Measurements from ENCODE around the gene DNAJC25. TPM values are rescaled to one million over a fixed set of nuclear protein-coding genes. Genes with fewer than 3 reads are reported as not detected.

The DNAJC25 gene
- total and polyA plus RNA-seq, 2 of the 13 experiments (the other 11 are each of a cell fraction or from before 2014, with no cell fraction given): 5.7 to 10.2 TPM

DNA sequence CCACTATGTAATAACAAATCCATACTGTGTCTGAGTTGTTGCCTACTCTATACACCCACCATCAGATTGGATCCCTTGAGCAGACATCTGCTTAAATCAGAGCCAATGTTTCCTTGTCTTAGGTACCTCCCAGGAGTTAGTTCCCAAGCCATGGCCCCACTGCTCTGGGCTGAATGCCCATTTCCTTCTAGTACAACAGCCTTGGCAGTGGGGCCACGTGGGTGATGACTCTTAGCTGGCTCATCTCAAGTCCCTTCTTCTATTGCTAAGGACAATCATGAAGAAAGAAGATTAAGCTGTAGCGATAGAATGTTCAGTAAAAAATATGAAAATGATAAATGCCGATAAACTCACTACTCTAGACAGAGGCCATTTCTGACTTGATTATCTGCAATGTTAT lies 48.2 kb upstream of the DNAJC25 start:
- ChIA-PET POLR2A (no interaction called here), CTCF (ENCODE audit: low intra/inter-chr PET ratio, low total read pairs) (no interaction called here)
- FAIRE-seq: no peak
- no peak overlapping the region for H3K4me3 ChIP-seq (replicated peaks in 1 of 3; ENCODE audit: insufficient read depth in 1 of 3, low read depth in 2 of 3, low read length in 3 of 3)
- no peak overlapping the region for H3K27ac ChIP-seq (ENCODE audit: extremely low read length, insufficient read depth, low read length)
- no peak overlapping the region for H2AFZ ChIP-seq (ENCODE audit: low read length)
- BruUV-seq (replicated peaks): no TSS peak
- H3K27me3 ChIP-seq (ENCODE audit: control insufficient read depth in 1 of 2, insufficient read depth in 2 of 2, low read length in 2 of 2): no peaks in the 10 kb centered on the region
- 0 out of 5 replicates have a peak, but pooled peaks cover 0 to 1% of the 10 kb centered on the region in 2 experiments for H3K36me3 ChIP-seq (replicated peaks in 1 of 2; ENCODE audit: control insufficient read depth in 1 of 2, insufficient read depth in 2 of 2, low read length in 2 of 2)
- no peak for DNase-seq (ENCODE audit: low spot score)
- H3K9ac ChIP-seq (ENCODE audit: insufficient read depth, low read depth, low read length): no peak overlapping the region
- H4K20me1 ChIP-seq (ENCODE audit: insufficient read depth, low read length): no peaks in the 10 kb centered on the region
- no peaks in the 10 kb centered on the region for H3K9me3 ChIP-seq (ENCODE audit: low read length)
- in situ Hi-C loops (cut with HindIII; ENCODE audit: extremely low pct_ligation_motif_present, low pct_unique_long_range_greater_than_20kb): no loop called here
- intact Hi-C loops (cut with micrococcal nuclease; ENCODE audit: unreplicated experiment): no loop called here
- H3K4me1 ChIP-seq (ENCODE audit: insufficient read depth, low read length): no peaks in the 10 kb centered on the region
- no peak for TF ChIP-seq SMARCC2 (IDR thresholded peaks at IDR 0.05)
- no peak for TF ChIP-seq ISL2 (CRISPR knock-in tag; IDR thresholded peaks at IDR 0.05)
- TF ChIP-seq ELF1 (CRISPR knock-in tag; IDR thresholded peaks at IDR 0.05): no peak
- no peak for TF ChIP-seq NR3C1 (CRISPR knock-in tag; IDR thresholded peaks at IDR 0.05)
- TF ChIP-seq, protein P1, sequence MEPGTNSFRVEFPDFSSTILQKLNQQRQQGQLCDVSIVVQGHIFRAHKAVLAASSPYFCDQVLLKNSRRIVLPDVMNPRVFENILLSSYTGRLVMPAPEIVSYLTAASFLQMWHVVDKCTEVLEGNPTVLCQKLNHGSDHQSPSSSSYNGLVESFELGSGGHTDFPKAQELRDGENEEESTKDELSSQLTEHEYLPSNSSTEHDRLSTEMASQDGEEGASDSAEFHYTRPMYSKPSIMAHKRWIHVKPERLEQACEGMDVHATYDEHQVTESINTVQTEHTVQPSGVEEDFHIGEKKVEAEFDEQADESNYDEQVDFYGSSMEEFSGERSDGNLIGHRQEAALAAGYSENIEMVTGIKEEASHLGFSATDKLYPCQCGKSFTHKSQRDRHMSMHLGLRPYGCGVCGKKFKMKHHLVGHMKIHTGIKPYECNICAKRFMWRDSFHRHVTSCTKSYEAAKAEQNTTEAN (CRISPR knock-in tag; conservative IDR thresholded peaks at IDR 0.05): no peak
- no peak for TF ChIP-seq ZNF256 (CRISPR knock-in tag; conservative IDR thresholded peaks at IDR 0.05)
- TF ChIP-seq, protein P2, sequence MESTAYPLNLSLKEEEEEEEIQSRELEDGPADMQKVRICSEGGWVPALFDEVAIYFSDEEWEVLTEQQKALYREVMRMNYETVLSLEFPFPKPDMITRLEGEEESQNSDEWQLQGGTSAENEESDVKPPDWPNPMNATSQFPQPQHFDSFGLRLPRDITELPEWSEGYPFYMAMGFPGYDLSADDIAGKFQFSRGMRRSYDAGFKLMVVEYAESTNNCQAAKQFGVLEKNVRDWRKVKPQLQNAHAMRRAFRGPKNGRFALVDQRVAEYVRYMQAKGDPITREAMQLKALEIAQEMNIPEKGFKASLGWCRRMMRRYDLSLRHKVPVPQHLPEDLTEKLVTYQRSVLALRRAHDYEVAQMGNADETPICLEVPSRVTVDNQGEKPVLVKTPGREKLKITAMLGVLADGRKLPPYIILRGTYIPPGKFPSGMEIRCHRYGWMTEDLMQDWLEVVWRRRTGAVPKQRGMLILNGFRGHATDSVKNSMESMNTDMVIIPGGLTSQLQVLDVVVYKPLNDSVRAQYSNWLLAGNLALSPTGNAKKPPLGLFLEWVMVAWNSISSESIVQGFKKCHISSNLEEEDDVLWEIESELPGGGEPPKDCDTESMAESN (CRISPR knock-in tag; conservative IDR thresholded peaks at IDR 0.05): no peak
- TF ChIP-seq, protein P3, sequence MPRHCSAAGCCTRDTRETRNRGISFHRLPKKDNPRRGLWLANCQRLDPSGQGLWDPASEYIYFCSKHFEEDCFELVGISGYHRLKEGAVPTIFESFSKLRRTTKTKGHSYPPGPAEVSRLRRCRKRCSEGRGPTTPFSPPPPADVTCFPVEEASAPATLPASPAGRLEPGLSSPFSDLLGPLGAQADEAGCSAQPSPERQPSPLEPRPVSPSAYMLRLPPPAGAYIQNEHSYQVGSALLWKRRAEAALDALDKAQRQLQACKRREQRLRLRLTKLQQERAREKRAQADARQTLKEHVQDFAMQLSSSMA (CRISPR knock-in tag; IDR thresholded peaks at IDR 0.05): no peak
- TF ChIP-seq, protein P4, sequence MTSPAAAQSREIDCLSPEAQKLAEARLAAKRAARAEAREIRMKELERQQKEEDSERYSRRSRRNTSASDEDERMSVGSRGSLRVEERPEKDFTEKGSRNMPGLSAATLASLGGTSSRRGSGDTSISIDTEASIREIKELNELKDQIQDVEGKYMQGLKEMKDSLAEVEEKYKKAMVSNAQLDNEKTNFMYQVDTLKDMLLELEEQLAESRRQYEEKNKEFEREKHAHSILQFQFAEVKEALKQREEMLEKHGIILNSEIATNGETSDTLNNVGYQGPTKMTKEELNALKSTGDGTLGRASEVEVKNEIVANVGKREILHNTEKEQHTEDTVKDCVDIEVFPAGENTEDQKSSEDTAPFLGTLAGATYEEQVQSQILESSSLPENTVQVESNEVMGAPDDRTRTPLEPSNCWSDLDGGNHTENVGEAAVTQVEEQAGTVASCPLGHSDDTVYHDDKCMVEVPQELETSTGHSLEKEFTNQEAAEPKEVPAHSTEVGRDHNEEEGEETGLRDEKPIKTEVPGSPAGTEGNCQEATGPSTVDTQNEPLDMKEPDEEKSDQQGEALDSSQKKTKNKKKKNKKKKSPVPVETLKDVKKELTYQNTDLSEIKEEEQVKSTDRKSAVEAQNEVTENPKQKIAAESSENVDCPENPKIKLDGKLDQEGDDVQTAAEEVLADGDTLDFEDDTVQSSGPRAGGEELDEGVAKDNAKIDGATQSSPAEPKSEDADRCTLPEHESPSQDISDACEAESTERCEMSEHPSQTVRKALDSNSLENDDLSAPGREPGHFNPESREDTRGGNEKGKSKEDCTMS (CRISPR knock-in tag; conservative IDR thresholded peaks at IDR 0.05): no peak
- TF ChIP-seq ETV5 (CRISPR knock-in tag; IDR thresholded peaks at IDR 0.05; ENCODE audit: borderline replicate concordance): no peak
- no peak for TF ChIP-seq PRMT3 (CRISPR knock-in tag; IDR thresholded peaks at IDR 0.05; ENCODE audit: borderline replicate concordance, low read depth)
- TF ChIP-seq RFX5 (IDR thresholded peaks at IDR 0.05; ENCODE audit: low read depth, low read length): no peak
- TF ChIP-seq CENPT (CRISPR knock-in tag; IDR thresholded peaks at IDR 0.05; ENCODE audit: low read depth): no peak
- TF ChIP-seq MAF1 (CRISPR knock-in tag; IDR thresholded peaks at IDR 0.05; ENCODE audit: borderline replicate concordance): no peak
- no peak for TF ChIP-seq DPF2 (CRISPR knock-in tag; IDR thresholded peaks at IDR 0.05; ENCODE audit: borderline replicate concordance, low read depth)
- TF ChIP-seq SNAI1 (CRISPR knock-in tag; IDR thresholded peaks at IDR 0.05; ENCODE audit: borderline replicate concordance): no peak
- no peak for TF ChIP-seq HDAC2 (CRISPR knock-in tag; IDR thresholded peaks at IDR 0.05)
- TF ChIP-seq, protein P5, sequence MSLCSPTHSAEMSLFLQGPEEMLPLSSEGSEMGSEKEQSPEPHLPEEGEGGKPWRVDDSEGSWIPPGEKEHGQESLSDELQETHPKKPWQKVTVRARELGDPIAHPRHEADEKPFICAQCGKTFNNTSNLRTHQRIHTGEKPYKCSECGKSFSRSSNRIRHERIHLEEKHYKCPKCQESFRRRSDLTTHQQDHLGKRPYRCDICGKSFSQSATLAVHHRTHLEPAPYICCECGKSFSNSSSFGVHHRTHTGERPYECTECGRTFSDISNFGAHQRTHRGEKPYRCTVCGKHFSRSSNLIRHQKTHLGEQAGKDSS (CRISPR knock-in tag; IDR thresholded peaks at IDR 0.05; ENCODE audit: borderline replicate concordance, low read depth): no peak
- no peak for TF ChIP-seq SMYD3 (CRISPR knock-in tag; IDR thresholded peaks at IDR 0.05)
- H3K79me2 ChIP-seq (ENCODE audit: insufficient read depth, low read length): no peaks in the 10 kb centered on the region
- H3K4me2 ChIP-seq (ENCODE audit: low read depth, low read length): no peak overlapping the region
- 83% methylated on average over 3 of the region's 3 CpGs for WGBS (ENCODE audit: low lambda C conversion rate)
- no peak for ATAC-seq

Data from HepG2 (cell line).